Left kidney (tissue), 2 donors: ENCODE measurements around the gene PSMG4. TPM values are rescaled to one million over a fixed set of nuclear protein-coding genes. Genes with fewer than 3 reads are reported as not detected.

Experiments used
- DNase-seq: peaks from one replicate; pipeline ENCODE4 v3.0.0-alpha.2; 2013
- polyA plus RNA-seq: library from polyadenylated mRNA; unstranded; fragments of 120-200 nt; gene quantifications from one replicate; pipeline ENCODE4 v1.2.1, GENCODE V29; 2013; ENCODE audit not compliant: insufficient read length

PSMG4 gene
- polyA plus RNA-seq, 1 donor: 21.7 TPM

- DNase-seq: no peak
Observed at GRCh38 chr6:3288711-3289663, 30.2 kb downstream of the PSMG4 start.

GRCh38 chr6:3289664-3290055 lies 30.9 kb downstream of the PSMG4 start:
- DNase-seq: no peak

DNA sequence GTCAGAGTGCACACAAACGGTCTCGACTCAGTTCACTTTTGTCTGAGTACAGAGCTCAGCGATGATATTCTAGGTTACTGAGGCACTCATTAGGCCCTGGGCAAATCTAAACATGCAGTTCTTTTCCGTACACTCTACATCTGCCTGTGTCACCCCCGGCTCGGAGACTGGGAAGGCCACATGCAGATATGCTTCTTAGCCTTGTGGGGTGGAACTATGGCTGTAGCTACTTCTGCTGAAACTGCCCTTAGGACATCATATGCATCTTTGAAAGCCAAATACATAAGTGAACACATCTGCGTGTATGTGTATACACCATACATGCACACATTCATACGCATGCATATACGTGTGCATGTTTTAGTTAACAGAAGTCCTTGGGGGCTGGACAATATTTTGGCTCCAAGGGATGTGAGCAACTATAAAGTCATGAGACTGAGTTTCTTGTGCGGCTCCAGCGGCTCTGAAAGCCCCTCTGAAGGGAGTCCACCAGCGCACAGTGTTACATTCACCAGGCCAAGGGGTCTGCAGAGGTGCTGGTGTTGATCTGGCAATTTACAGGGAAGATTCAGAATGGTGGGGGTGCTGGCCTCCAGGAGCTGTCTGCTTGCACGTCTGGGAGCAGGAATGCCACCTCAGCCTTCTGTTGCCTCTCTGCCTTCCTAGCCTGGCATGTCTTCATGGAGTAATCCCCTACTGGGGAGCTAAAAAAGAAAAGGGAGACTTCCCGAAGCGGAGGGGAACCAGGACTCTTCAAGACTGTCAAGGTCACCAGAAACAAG lies 31.6 kb downstream of the PSMG4 start:
- no peak for DNase-seq

DNA sequence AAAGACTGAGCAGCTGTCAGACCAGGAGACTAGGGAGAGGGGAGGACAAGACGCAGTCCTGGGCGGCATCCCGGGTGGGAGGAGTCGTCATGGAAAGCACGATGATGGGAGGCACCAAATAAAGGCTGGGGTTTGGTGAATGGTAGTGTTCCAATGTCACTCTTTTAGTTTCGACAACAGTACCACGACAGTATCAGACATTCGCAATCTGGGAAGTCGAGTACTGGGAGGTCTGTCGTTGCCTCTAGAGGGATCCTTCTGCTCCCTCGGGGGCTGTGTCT lies 32.1 kb downstream of the PSMG4 start:
- no peak for DNase-seq

GRCh38 chr6:3291346-3291745 lies 32.6 kb downstream of the PSMG4 start:
- no peak for DNase-seq

GRCh38 chr6:3291987-3292386 lies 33.2 kb downstream of the PSMG4 start:
- no peak for DNase-seq

DNA sequence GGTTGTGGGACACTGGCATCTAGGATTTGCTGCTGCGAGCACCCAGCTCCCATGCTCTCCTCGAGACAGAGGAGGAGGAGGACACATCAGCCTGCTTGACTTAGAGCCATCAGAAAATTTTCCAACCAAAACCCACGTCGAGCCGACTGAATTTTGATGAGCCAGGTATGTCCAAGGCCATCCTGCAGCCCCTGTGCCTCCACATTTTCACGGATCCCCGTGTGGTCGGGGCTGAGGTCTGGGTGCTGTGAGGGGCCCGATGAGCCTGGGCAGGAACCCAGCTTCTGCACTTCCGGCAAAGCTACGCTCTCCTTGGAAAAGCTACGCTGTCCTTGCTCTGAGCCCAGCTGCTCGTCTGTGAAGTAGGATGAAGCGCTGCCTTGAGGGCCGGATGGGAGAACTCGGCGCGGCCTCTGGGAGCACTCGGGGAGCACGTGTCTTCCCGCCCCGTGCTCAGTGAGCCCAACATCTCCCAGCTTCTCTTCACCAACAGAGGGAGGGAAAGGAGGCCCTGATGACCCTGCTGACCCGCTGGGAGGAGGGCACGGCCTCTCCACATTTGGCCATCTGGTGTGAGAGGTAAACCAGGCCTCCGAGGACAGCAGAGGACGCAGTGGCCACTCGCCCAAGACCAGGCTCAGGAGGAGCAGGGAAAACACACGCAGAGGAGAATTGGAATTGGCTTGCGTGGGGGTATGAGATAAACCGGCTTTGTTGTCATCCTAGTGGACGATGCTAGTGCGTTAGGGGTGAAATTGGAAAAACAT lies 33.9 kb downstream of the PSMG4 start:
- no peak for DNase-seq

DNA sequence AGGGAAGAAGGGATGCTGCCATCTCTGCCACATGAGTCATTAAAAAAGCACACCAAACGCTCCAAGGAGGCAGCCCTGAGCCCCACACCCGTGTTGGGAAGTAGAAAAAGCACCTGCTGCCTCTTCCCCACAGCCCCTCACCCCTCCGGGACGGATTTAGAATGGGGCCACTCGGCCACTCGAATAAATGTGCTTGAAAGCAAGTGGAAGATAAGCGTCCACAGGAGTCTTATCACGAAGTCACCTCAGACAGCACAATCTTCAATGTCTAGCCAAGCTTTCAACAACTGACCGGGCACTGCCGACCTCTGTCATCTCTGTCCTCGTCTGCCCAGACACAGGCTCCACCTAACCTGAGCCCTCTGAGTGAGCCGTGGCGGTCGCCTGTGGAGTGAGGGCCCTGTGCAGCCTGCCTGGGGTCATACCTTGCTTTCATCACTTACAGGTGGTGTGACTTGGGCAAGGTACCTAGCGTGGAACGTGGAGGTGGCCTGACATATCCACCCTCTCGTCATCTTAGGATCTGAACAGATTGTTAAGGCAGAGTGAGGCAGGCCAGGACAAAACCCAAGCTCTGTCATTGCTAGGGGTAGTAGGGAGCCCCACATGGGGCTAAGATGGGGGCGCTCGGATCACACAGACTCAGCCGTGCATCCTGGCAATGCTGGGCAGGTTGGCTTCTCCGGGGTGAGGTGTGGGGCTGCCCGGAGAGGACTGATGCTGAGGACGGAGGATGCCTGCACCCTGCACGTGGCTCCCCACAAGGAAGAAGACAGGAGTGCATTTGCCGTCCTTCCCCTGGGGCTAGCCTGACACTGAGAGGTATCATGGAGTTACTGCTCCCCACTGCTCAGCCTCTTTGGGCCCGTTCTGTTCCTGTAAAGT lies 34.8 kb downstream of the PSMG4 start:
- DNase-seq: no peak

GRCh38 chr6:3294396-3294795 lies 35.6 kb downstream of the PSMG4 start:
- no peak for DNase-seq

- DNase-seq: no peak
Observed at GRCh38 chr6:3294921-3295871, 36.4 kb downstream of the PSMG4 start.

DNA sequence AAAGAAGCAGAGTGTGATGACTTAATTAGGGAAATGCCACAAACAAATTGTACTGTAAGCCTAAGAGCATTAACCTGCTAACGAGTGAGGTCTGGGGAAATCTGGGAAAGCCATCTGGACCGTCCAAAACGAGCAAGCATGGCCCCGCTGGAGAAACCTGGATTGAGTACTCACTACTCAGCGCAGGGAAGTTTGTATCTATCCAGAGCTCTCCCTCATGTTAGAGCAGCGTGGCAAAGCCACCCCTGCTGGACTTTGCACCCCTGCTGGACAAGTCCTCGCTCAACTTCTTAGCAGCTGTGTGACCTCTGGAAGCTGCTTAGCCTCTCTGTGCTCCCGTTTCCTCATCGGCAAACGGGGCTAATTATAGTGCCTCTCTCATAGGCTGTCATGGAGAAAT lies 37.3 kb downstream of the PSMG4 start:
- DNase-seq: no peak

GRCh38 chr6:3296537-3296936 lies 37.8 kb downstream of the PSMG4 start:
- no peak for DNase-seq

- DNase-seq: no peak
Observed at GRCh38 chr6:3297006-3297405, 38.3 kb downstream of the PSMG4 start.

GRCh38 chr6:3297909-3298308 lies 39.2 kb downstream of the PSMG4 start:
- DNase-seq: no peak

- no peak for DNase-seq
Observed at GRCh38 chr6:3299221-3299620, 40.5 kb downstream of the PSMG4 start.

- DNase-seq: no peak
Observed at GRCh38 chr6:3301506-3301905, 42.8 kb downstream of the PSMG4 start.

DNA sequence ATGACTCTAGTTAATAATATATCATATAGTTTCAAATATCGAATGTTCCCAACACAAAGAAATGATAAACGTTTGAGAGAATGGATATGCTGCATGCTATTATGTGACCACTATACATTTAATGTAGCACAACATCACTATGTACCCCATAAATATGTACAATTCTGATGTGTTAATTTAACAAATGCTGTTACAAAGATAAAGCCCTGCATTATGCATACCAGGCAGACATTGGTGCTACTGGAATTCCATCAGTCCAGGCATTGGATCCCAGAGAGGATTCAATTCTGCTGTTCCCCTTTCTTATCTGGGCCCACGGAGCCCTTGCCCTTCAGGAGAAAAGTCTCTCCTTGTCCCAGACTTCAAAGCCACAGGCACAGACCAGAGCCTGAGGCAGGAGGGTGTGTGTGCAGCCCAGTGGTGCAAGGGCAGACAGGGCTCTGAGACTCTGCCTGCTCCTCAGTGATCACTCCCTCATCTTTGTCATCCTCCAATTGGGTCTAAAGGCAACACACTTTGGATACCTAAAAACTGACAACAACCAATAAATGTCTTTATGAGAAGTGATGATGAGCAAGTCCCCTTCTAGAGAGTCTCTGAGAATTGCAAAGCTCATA lies 45.2 kb downstream of the PSMG4 start:
- no peak for DNase-seq

GRCh38 chr6:3304500-3305215 lies 45.9 kb downstream of the PSMG4 start:
- DNase-seq: no peak

DNA sequence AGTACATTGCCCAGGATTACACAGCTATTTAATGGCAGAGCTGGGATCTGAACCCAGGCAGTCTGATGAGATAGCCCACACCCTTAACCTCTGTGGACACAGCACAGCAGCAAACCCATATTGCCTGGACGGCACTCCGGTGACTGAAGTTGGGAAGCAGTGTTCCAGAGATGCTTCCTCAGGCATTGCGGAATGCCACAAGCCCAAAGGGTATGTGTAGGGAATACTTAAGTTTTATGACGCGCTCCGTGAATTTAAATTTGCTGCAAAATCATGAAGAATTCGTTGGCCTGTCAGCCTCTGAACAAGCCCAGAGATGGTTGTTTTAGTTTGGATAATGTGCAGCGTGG lies 46.4 kb downstream of the PSMG4 start:
- DNase-seq: no peak
